SHP77 treated with DMSO at 0.1 percent for 48 hours (cell line): ENCODE measurements around the gene KCTD16.
A peak's percentile ranks its signal among the peaks of the same experiment; 100 is the strongest.

ENCODE experiments used
- DNase-seq: peaks from one replicate; lab custom pipeline; 2025; lab: John Stamatoyannopoulos, UW

The KCTD16 gene

DNA sequence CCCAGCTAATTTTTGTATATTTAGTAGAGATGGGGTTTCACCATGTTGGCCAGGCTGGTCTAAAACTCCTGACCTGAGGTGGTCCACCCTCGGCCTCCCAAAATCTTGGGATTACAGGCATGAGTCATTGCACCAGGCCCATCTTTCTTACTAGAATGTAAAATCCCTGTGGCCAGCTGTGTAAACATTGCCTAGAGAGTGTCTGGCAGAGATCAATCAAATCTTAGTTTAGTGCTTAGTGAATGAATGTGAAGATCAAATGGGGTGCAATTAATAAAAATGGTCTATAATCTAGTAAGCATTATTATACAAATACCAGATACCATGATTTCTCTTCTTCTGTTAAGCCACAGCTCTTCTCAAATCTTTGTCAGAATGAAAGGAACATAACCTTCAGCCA is 289.9 kb downstream of the KCTD16 start:
- no peak for DNase-seq

- no peak for DNase-seq
These were observed 291.9 kb downstream of the KCTD16 start for GRCh38 chr5:144462577-144462976.

DNA sequence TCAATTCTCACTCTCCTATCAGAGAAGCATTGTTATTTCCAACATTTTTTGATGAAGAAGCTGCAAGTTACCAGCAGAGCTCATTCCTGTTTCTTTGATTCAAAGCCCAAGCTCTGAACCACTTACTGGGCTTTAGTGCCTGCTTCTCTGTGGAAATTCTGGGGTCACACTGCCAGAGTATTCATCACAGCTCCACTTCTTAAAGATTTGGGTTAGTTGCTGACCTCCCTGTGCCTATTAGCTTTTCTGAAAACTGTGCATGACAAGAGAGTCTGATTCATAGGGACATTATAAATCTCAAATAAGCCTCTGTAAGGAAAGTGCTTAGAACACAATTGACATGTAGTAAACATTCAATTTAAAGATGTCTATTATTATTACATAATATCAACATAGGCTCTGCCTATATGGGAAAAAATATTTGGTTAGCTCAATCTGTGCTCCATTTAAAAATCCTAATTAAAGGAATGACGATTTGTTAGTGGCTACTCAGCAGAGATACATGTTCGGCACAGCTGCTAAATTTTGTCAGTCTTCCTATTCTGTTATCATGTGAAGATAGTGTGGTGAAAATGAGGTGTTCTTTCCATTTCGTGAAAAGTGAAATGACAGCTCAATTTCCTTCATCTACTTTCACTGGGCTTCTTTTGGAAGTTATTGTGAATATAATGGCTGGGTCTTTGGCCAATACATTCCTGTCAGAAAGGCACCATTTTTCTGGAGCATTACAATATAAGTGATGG is 293.0 kb downstream of the KCTD16 start:
- no peak for DNase-seq

DNA sequence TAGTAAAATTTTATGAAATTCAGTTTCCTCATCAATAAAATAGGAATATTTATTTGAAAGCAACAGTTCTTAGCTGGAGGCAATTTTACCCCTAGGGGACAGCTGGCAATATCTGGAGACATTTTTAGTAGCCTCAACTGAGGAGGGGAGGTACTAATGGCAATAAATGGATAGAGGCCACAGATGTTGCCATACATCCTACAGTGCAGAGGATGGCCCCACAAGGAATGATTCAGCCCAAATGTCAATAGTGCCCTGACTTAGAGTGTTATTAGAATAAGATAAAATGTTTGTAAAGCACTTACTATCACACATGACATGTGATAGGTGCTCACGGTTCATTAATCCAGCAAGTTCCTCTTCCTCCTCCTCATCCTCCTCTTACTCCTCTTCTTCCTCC is 293.6 kb downstream of the KCTD16 start:
- no peak for DNase-seq

GRCh38 chr5:144465441-144465840 is 294.8 kb downstream of the KCTD16 start:
- no peak for DNase-seq

DNA sequence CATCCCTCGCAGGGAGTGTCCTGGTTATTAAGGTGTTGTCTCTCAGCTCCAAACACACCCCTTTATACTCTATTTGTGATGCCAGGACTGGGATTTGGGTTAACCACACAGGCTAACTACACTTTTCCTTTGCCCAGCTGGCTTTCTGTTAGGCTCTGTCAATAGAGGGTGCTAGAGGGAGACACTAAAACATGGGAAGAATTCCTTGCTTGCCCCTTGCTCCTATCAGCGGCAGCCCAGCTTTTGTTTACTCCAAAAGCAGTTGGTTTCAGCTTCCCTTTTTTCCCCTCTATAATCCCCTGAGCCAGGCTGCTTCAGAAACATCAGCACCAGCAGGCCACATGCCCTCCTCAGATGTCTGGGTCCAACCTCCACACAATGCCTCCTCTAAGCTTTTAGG is 297.1 kb downstream of the KCTD16 start:
- DNase-seq: peak; percentile 55

DNA sequence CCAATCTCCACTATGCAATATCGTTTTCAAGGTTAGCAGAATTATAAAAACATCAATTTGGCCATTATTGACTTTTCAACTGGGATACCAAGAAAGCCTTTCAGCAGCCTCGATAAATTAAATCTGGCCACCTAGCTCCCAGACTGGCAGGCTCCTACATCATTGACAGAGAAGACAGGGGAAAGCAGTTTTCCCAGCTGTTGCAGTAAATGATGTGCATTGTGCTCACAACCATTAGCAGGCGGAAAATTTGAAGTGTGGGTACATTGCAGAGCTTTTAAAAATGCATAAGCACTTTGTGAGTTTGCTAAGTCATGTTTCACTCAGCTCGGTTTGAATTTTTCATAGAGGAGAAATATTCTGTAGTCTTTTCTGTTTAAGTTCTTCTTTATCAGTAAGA is 297.9 kb downstream of the KCTD16 start:
- no peak for DNase-seq

- no peak for DNase-seq
These were observed 298.4 kb downstream of the KCTD16 start for GRCh38 chr5:144469106-144469505.

GRCh38 chr5:144472221-144472620 is 301.5 kb downstream of the KCTD16 start:
- DNase-seq: no peak

DNA sequence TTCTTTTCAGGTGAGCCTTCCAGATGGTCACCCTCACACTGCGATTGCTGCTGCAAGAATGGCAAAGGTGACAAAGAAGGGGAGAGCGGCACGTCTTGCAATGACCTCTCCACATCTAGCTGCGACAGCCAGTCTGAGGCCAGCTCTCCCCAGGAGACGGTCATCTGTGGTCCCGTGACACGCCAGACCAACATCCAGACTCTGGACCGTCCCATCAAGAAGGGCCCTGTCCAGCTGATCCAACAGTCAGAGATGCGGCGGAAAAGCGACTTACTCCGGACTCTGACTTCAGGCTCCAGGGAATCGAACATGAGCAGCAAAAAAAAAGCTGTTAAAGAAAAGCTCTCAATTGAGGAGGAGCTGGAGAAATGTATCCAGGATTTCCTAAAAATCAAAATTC is 303.0 kb downstream of the KCTD16 start:
- DNase-seq: no peak

- DNase-seq: no peak
These were observed 307.9 kb downstream of the KCTD16 start for GRCh38 chr5:144478565-144478964.

- no peak for DNase-seq
These were observed 311.2 kb downstream of the KCTD16 start for GRCh38 chr5:144481861-144482260.

GRCh38 chr5:144484124-144484897 is 313.6 kb downstream of the KCTD16 start:
- DNase-seq: no peak

- DNase-seq: no peak
These were observed 314.9 kb downstream of the KCTD16 start for GRCh38 chr5:144485540-144485939.

DNA sequence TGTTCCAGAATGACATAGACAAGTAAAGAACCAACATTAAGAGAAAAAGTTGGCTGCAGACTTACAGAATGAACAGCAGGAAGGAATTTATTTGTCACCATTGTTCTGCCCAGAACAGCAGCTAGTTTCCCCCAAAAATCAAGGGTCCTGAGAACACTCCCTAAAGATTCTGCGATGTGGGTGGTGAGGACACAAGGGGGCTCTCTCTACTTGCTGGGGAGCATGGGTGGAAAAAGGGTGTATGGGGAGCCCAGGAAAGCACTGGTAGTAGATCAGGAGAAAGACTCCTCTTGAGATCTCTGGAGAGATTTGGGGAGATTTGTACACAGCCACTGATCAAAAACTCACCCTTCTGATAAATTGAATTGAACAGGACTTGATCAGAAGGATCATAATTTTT is 316.5 kb downstream of the KCTD16 start:
- no peak for DNase-seq

DNA sequence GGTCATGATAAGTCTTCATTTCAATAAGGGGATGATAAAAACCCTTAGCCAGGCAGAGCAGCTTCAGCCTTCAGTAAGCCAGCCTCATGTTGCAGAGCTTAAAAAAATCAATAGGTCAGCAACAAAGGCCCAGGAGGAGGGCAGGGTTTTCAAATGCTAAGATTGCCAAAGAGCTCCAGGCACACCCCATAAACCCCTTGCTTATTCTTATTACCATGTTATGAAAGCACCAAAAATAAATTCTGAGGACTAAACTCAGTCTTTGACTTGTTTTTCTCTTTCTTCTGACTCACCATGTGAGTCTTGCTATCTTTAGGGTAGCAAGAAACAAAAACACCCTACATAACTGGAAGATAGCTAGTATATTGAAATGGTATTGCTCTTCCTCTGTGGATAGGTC is 317.1 kb downstream of the KCTD16 start:
- DNase-seq: no peak

- no peak for DNase-seq
These were observed 332.4 kb downstream of the KCTD16 start for GRCh38 chr5:144503123-144503522.

DNA sequence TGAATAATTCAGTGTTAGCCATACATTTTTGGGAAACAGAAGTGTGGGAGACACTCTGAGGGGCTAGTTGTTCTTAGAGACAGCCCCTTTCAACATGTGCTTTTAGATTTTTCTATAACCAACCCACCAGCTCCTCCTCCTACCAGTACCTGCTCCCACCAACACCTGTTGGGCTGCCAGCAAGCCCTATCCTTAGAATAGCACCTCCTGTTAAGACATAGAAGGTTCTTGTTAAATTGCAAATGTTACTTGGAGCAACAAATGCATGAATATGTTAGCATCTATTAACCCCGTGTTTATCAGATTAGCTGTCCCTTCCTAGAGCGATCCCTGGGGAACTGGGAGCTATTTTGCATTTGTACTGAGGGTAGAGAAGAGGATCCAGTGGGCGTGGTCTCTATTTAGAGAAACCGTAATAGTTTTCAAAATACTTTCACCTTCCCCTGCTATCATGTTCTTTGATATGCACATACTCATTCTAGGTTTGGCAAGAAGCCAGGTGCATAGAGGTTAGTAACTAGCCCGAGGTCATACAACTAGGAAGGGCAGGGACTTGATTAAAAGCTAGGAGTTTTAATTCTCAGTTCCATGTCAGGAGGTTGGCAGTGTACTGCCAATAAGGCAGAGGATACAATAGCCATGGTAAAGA is 334.4 kb downstream of the KCTD16 start:
- DNase-seq: no peak

DNA sequence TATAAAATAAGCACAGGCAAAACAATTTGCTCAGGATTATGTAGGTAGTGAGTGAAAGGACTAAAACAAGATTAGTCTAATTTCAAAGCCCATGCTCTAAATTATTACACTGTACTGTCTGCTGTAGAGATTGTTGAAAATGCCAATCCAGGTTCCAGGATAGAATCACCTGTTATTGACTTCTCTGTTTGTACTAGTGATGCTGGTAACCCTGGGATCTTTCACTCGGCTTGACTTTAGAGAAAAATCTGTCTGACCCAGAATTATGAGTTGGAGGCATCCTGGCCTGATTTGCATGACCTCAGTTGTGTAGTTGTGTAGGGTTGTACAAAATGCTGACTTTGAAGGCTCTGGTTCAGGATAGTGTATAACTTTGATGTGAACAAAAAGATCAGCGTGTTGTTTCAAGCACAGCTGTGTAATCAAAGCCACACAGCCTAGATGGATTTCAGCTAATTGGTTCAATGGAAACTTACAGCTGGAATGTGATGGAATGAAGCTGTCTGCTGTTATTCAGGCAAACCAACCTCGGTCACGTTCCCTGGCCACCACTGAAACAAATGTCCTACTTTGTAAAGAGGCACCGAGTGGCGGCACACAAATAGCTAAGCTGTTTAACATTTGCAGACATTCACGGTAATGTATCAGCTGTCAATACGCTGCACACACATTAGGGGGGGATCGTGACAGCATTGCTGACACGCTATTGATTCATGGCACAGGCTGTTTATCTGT is 340.3 kb downstream of the KCTD16 start:
- DNase-seq: no peak

DNA sequence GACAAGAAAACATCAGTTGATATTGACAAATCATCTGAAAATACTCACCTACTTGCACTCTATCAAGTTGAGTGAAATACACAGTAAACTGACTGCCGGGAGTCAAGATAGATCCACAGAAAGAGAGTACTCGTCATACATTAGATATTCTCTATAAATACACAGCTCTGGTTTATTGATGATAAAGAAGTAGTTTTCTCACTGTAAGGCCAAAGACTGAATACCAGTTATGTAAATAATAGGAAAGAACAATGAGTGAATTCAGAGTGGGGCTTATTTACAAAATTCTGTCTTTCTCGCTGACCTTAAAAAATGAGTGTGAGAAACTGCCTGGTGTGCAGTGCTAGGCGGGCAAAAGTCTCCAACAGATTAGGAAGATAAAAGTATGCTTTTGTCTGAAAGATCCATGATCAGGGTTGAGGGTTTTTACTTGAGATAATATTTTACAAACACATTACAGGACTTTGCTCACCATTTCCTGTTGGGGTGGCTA is 341.0 kb downstream of the KCTD16 start:
- DNase-seq: no peak

- no peak for DNase-seq
These were observed 352.0 kb downstream of the KCTD16 start for GRCh38 chr5:144522698-144523097.

GRCh38 chr5:144525000-144525399 is 354.3 kb downstream of the KCTD16 start:
- DNase-seq: no peak
